Skin epidermis (tissue), 12 donors: ENCODE measurements around the gene NOS1AP.

Experiments used
- H3K27ac ChIP-seq, 21 experiments: fragments of 200-600 bp; sonication (generic) in 11 of 21; one replicate each; pipeline ENCODE4 v1.5.0; 2020; ENCODE audit warnings: mild to moderate bottlenecking in 3 of 21, inconsistent platforms in 2 of 21, moderate library complexity in 2 of 21
- H3K4me3 ChIP-seq, 7 experiments: fragments of 200-600 bp; sonication (generic) in 2 of 7; one replicate each; pipeline ENCODE4 v1.5.0; 2020; ENCODE audit warnings: inconsistent platforms in 2 of 7, mild to moderate bottlenecking in 2 of 7, moderate library complexity in 1 of 7

NOS1AP gene

DNA sequence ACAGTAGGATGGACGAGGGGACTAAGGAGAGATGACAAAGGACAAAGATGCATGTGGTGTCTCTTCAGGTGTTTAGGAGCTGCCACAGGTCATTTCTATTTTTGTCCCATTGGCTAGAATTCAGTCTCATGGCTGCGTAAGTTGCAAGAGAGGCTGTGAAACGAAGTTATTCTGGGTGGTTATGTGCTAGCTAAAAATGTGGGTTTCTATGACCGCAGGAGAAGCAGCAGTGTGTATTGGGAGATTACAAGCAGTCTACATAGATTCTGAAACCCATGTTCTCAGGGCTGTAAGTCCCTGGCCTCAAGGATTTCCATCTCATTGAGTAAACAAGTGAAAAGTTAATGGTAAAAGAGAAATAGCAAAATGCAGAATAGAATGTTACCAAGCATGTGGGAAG lies 196.5 kb downstream of the NOS1AP start:
- Histone ChIP-seq H3K27ac (no peak overlapping the region), H3K4me3 (no peak overlapping the region)

- H3K27ac ChIP-seq: no peak overlapping the region
- no peak overlapping the region for H3K4me3 ChIP-seq
Measured at GRCh38 chr1:162270016-162270770, 200.7 kb downstream of the NOS1AP start.

- Histone ChIP-seq H3K27ac (no peak overlapping the region), H3K4me3 (no peak overlapping the region)
Measured at GRCh38 chr1:162271972-162272371, 202.5 kb downstream of the NOS1AP start.

GRCh38 chr1:162272419-162272818 lies 202.9 kb downstream of the NOS1AP start:
- Histone ChIP-seq H3K4me3 (no peak overlapping the region), H3K27ac (no peak overlapping the region)

GRCh38 chr1:162275622-162276175 lies 206.2 kb downstream of the NOS1AP start:
- no peak overlapping the region for H3K4me3 ChIP-seq

GRCh38 chr1:162276493-162276892 lies 207.0 kb downstream of the NOS1AP start:
- no peak overlapping the region for H3K27ac ChIP-seq
- H3K4me3 ChIP-seq: no peak overlapping the region

More at GRCh38 chr1:162275622-162276175, 206.2 kb downstream of the NOS1AP start:
- H3K27ac ChIP-seq: no peak overlapping the region

- Histone ChIP-seq H3K4me3 (no peak overlapping the region), H3K27ac (no peak overlapping the region)
Measured at GRCh38 chr1:162279136-162279498, 209.6 kb downstream of the NOS1AP start.

DNA sequence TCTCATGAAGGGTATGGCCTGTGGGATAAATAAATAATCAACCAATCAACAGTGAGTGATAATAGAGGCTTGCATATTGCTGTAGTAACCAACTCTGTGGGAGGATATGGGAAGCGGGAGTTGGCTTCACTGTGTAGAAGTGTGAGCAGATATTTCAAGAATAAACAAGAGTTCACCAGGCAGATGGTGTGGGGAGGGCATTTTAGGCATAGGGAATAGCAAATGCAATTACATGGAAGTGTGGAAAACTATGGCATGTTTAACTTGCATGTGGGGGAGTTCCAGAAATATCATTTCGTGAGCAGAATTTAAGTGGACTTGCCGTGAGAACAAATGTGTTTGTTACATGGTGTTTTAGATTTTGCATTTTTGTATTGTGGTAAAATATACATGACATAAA lies 211.9 kb downstream of the NOS1AP start:
- H3K27ac ChIP-seq: no peak overlapping the region
- no peak overlapping the region for H3K4me3 ChIP-seq

- Histone ChIP-seq H3K27ac (no peak overlapping the region), H3K4me3 (no peak overlapping the region)
Measured at GRCh38 chr1:162283657-162284056, 214.2 kb downstream of the NOS1AP start.

DNA sequence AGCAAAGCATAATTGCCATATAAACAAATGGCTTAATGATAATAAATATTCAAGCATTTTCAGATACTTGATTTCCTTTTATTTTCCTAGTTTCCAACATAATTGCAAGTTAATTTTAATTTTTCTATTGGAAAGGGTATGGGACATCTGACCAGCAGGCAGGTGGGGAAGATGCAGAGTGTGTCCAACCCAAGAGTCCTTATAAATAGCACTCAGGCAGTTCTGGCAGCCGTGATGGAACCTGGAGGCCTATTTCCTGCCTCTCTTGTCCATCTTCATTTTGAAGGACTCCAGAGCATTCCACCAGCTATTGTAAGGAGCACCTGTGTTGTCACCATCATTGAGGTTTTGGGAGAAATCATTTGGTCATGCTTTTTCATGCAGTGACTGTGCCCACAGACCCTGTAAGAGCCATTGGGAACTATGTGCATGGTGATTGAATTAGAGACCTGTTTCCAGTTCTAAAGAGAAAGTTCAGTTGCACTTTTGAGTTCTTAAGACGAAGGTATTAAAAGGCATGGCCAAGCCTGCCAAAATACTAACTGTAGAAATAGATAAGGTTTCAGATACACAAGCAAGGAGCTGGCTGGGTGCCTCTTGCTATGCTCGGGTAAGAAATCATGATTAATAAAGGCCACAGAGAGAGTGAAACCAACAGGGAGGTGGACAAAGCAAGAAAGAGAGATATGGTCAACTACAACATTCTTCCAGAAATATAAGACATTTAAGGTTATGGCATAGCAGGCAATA lies 214.9 kb downstream of the NOS1AP start:
- Histone ChIP-seq H3K4me3 (no peak overlapping the region), H3K27ac (no peak overlapping the region)

GRCh38 chr1:162285149-162285561 lies 215.7 kb downstream of the NOS1AP start:
- no peak overlapping the region for H3K27ac ChIP-seq
- H3K4me3 ChIP-seq: no peak overlapping the region

- Histone ChIP-seq H3K4me3 (no peak overlapping the region), H3K27ac (no peak overlapping the region)
Measured at GRCh38 chr1:162291000-162291399, 221.5 kb downstream of the NOS1AP start.

DNA sequence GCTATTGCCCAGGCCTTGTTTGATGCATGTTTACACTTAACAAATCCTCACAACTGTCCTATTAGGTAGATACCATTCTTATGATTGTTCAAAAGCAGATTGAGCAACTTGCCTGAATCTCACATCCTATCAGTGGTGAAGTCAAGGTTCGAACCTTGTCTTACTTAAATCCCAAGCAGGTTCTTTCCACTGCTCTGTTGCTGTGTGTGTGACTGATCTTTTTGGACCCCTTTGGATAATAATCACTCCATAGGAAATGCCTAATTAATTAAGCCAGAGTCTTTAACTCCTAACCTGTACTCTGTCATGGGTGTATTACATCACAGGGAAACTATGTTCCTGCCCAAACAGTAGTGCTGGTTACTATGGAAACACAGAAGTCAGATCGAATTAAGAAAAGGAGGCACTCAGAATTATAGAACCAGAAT lies 222.9 kb downstream of the NOS1AP start:
- Histone ChIP-seq H3K4me3 (no peak overlapping the region), H3K27ac (no peak overlapping the region)

GRCh38 chr1:162293073-162293692 lies 223.7 kb downstream of the NOS1AP start:
- no peak overlapping the region for H3K4me3 ChIP-seq
- no peak overlapping the region for H3K27ac ChIP-seq

GRCh38 chr1:162294015-162294414 lies 224.5 kb downstream of the NOS1AP start:
- no peak overlapping the region for H3K4me3 ChIP-seq
- H3K27ac ChIP-seq: no peak overlapping the region

GRCh38 chr1:162297208-162297607 lies 227.7 kb downstream of the NOS1AP start:
- H3K4me3 ChIP-seq: no peak overlapping the region

DNA sequence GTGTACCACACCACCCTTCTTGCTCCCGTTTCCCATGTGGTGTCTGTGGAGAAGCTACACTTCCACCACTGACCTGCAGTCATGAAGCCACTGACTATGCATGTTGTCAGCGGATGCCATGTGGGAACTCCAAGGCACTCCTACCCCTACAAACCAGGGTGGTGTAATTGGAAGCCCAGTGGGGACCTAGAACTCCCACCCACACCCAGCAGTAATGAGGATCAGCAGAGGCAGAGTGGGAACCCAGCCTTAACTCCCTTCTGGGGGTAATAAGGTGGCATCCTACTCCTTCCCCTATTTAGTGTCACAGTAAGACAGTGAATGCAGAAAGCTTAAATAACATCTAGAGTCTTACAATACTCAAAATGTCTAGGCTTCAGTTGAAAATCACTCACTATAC lies 228.8 kb downstream of the NOS1AP start:
- no peak overlapping the region for H3K4me3 ChIP-seq
- H3K27ac ChIP-seq: no peak overlapping the region

More at GRCh38 chr1:162297208-162297607, 227.7 kb downstream of the NOS1AP start:
- H3K27ac ChIP-seq: no peak overlapping the region

DNA sequence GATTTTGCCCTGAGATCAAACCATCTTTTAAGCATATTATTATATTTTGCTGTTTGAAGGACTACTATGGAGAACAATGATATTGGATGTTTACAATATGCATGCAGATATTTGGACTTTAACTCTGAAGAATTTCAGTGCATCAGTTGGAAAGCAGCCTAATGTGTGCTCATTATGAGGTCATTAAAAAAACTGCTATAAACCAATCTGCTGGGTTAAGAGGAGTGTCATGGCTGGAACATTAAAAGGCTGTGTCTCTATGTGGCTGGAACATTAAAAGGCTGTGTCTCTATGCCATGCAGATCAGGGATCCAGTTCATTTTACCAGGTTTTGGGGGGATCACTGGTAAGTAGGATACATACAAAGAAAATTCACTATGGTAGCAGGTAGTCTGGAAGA lies 229.5 kb downstream of the NOS1AP start:
- Histone ChIP-seq H3K27ac (no peak overlapping the region), H3K4me3 (no peak overlapping the region)

DNA sequence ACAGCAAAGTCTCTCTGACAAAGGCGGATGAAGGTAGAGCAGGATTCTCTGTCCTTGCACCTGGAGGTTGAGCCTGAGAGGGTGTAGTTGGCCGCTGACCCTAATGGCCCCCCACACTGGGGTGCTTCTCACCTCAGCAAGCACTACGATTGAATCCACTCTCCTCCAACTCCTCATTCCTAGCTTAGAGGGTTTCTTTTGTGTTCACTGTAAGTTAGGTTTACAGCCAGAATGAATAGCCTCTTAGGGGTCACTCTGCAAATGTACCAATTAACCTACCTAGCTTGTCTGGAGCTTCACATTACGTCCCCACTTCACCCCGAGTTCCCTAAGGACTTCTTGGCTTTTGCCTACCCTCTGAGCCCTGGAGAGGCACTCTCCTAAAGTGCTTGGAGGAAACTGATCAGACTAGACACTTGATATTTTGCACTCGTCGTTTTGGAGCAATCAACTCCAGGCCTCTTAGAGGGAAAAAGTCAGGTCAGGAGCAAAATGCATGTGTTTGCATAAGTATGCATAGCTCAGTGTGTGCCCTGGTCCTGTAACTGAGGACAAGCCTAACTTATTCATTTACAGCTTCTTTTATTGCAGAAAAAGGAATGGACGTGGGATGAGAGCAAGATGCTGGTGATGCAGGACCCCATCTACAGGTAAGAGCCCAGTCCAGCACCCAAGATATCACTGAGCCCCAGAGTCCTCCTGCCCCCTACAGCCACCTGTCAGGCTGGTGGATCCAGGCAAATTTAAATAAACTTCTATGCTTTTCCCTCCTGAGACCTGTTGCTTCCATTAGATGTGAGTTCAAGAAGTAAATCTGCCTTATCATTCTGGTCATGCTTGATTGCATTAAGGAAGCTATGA lies 230.8 kb downstream of the NOS1AP start:
- H3K4me3 ChIP-seq: no peak overlapping the region
- no peak overlapping the region for H3K27ac ChIP-seq

DNA sequence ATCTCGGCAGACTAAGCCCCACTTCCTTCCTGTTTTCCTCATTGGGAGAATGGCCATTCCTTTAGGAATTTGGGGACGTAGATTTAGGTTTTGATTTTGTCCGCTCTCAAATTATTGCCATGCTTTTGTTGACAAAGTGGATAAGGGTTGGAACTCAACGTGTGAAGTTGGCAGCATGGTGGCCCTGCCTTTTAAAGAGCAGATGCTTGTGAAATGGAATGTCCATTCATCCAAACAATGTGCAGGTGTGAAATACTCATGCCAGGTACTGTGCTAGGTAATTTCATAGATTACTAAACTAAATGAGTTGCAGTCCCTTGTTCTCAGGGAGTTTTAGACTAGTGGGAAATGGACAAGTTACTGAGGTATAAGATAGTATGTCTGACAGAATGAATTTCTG lies 232.2 kb downstream of the NOS1AP start:
- H3K27ac ChIP-seq: no peak overlapping the region
- H3K4me3 ChIP-seq: no peak overlapping the region
